ENCODE measurements around the gene NFATC1. TPM values are rescaled to one million over a fixed set of nuclear protein-coding genes. Genes with fewer than 3 reads are reported as not detected.

The NFATC1 gene
- total and polyA plus RNA-seq, 2 experiments from 2014 or later: 4.2 to 11.3 TPM

- no peaks in the 10 kb centered on the region for H3K4me1 ChIP-seq (ENCODE audit: insufficient read depth)
- H4K20me1 ChIP-seq (ENCODE audit: insufficient read depth, poor library complexity, severe bottlenecking): no peaks in the 10 kb centered on the region
- no peaks in the 10 kb centered on the region for H3K79me2 ChIP-seq
- H3K27me3 ChIP-seq: no peaks in the 10 kb centered on the region
- H3K9me3 ChIP-seq (ENCODE audit: low read depth): no peaks in the 10 kb centered on the region
- H3K9me2 ChIP-seq (replicated peaks; ENCODE audit: insufficient read depth): no peaks in the 10 kb centered on the region
- H3K27ac ChIP-seq: no peak overlapping the region
- H3K4me3 ChIP-seq: no peak overlapping the region
- no peaks in the 10 kb centered on the region for H3K36me3 ChIP-seq (replicated peaks; ENCODE audit: insufficient read depth, low read depth)
- no peak for DNase-seq (ENCODE audit: low spot score)
- H2AFZ ChIP-seq: no peak overlapping the region
- H3K4me2 ChIP-seq: no peak overlapping the region
- WGBS (ENCODE audit: low lambda C conversion rate, missing lambda C conversion rate): 89% methylated on average over 30 of the region's 30 CpGs
- no peak for TF ChIP-seq CTCF (IDR thresholded peaks at IDR 0.05; ENCODE audit: poor library complexity)
- TF ChIP-seq EZH2phosphoT487 (IDR thresholded peaks at IDR 0.05; ENCODE audit: low read depth, severe bottlenecking, unreplicated experiment): no peak
- TF ChIP-seq EZH2 (IDR thresholded peaks at IDR 0.05; ENCODE audit: borderline replicate concordance): no peak
Observed at GRCh38 chr18:79424008-79424565, 28.4 kb downstream of the NFATC1 start.

- no peak overlapping the region for H3K4me3 ChIP-seq
- H3K27ac ChIP-seq: no peak overlapping the region
- no peak for DNase-seq (ENCODE audit: low spot score)
- H3K9me2 ChIP-seq (replicated peaks; ENCODE audit: insufficient read depth): no peaks in the 10 kb centered on the region
- H3K4me1 ChIP-seq (ENCODE audit: insufficient read depth): no peaks in the 10 kb centered on the region
- H3K4me2 ChIP-seq: no peak overlapping the region
- H3K36me3 ChIP-seq (replicated peaks; ENCODE audit: insufficient read depth, low read depth): no peaks in the 10 kb centered on the region
- WGBS (ENCODE audit: low lambda C conversion rate, missing lambda C conversion rate): 83% methylated on average over 19 of the region's 19 CpGs
- TF ChIP-seq EZH2 (IDR thresholded peaks at IDR 0.05; ENCODE audit: borderline replicate concordance): no peak
- no peak for TF ChIP-seq CTCF (IDR thresholded peaks at IDR 0.05; ENCODE audit: poor library complexity)
- TF ChIP-seq EZH2phosphoT487 (IDR thresholded peaks at IDR 0.05; ENCODE audit: low read depth, severe bottlenecking, unreplicated experiment): no peak
- no peaks in the 10 kb centered on the region for H3K79me2 ChIP-seq
- no peaks in the 10 kb centered on the region for H3K27me3 ChIP-seq
- no peaks in the 10 kb centered on the region for H4K20me1 ChIP-seq (ENCODE audit: insufficient read depth, poor library complexity, severe bottlenecking)
- H2AFZ ChIP-seq: no peak overlapping the region
- H3K9me3 ChIP-seq (ENCODE audit: low read depth): no peaks in the 10 kb centered on the region
Observed at GRCh38 chr18:79424880-79425568, 29.3 kb downstream of the NFATC1 start.

GRCh38 chr18:79425569-79425886 is 29.8 kb downstream of the NFATC1 start:
- Histone ChIP-seq H3K36me3 (replicated peaks; ENCODE audit: insufficient read depth, low read depth) (no peaks in the 10 kb centered on the region), H2AFZ (no peak overlapping the region), H3K27me3 (no peaks in the 10 kb centered on the region), H3K4me3 (no peak overlapping the region), H3K9me3 (ENCODE audit: low read depth) (no peaks in the 10 kb centered on the region), H3K27ac (no peak overlapping the region), H3K9me2 (replicated peaks; ENCODE audit: insufficient read depth) (no peaks in the 10 kb centered on the region), H4K20me1 (ENCODE audit: insufficient read depth, poor library complexity, severe bottlenecking) (no peaks in the 10 kb centered on the region), H3K4me1 (ENCODE audit: insufficient read depth) (no peaks in the 10 kb centered on the region), H3K79me2 (no peaks in the 10 kb centered on the region), H3K4me2 (no peak overlapping the region)
- TF ChIP-seq CTCF (IDR thresholded peaks at IDR 0.05; ENCODE audit: poor library complexity) (no peak), EZH2phosphoT487 (IDR thresholded peaks at IDR 0.05; ENCODE audit: low read depth, severe bottlenecking, unreplicated experiment) (no peak), EZH2 (IDR thresholded peaks at IDR 0.05; ENCODE audit: borderline replicate concordance) (no peak)
- 85% methylated on average over 11 of the region's 12 CpGs for WGBS (ENCODE audit: low lambda C conversion rate, missing lambda C conversion rate)
- DNase-seq (ENCODE audit: low spot score): no peak
